Measurements from ENCODE around the gene CCDC138. TPM values are rescaled to one million over a fixed set of nuclear protein-coding genes. Genes with fewer than 3 reads are reported as not detected.

Gene CCDC138
- total RNA-seq, 2 experiments from 2014 or later, result 14.3 to 15.3 TPM

DNA sequence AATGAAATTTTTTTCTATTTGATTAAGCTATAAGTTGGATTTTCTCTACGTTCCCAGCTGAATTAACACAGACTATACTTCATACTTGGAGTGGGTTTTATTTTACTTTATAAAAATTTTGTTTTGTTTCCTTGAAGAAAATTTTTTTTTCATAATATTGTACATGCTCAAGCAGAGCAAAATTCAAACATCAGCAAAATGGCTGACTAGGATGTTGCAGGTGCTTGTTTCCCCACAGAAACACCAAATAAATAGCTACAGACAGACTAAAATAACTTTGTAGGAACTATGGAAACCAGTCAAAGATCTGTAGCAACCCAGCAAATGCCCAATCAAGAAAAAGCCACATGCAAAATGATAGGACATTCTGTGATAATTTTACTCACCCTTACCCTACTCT lies 82.3 kb downstream of the CCDC138 start:
- ChIA-PET POLR2A (no interaction called here), CTCF (interaction anchor here (0.9 to 1.1 kb wide), 2 partner anchors 18 to 66 kb away, joined by 3 to 4 read pairs; no protein-coding TSS in a partner anchor)
- Mint-ChIP-seq H3K27me3 (no peaks in the 10 kb centered on the region), H3K4me3 (no peak overlapping the region), H3K36me3 (ENCODE audit: low read depth) (peaks cover 46% of the 10 kb centered on the region), H3K9me3 (ENCODE audit: low read depth) (peaks cover 18% of the 10 kb centered on the region), H3K27ac (no peak overlapping the region), H3K4me1 (no peaks in the 10 kb centered on the region)
- intact Hi-C loops (cut with DNase I, micrococcal nuclease), result no loop called here
- ATAC-seq, result no peak
- no peak for DNase-seq

DNA sequence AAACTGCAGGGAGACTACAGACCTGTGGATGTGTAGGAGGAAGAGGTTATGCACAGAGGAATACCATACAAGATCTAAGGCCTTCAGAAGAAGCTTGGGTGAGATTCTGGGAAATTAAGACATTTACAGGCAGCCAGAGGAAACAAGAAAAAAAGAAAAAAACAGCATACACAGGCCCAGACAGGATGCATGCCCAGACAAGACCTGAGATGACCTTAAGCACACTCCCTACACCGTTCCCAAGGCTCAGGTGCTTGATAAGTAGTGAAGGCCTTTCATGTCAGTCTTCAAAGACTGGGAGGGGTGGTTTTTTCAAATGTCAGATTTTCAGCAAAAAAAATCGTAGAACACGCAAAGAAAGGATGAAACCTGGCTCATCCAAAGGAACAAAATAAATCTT lies 83.0 kb downstream of the CCDC138 start:
- no peak overlapping the region for H3K27ac Mint-ChIP-seq
- no peak for DNase-seq
- POLR2A ChIA-PET, result no interaction called here
- ATAC-seq, result no peak
- peaks cover 48% of the 10 kb centered on the region for H3K36me3 Mint-ChIP-seq (ENCODE audit: low read depth)
- H3K4me1 Mint-ChIP-seq, result no peaks in the 10 kb centered on the region
- no peaks in the 10 kb centered on the region for H3K27me3 Mint-ChIP-seq
- peaks cover 18% of the 10 kb centered on the region for H3K9me3 Mint-ChIP-seq (ENCODE audit: low read depth)
- intact Hi-C loops (cut with DNase I, micrococcal nuclease), result no loop called here
- CTCF ChIA-PET, result no interaction called here
- H3K4me3 Mint-ChIP-seq, result no peak overlapping the region

- intact Hi-C loops (cut with DNase I, micrococcal nuclease), result no loop called here
- H3K36me3 Mint-ChIP-seq (ENCODE audit: low read depth), result peaks cover 48% of the 10 kb centered on the region
- H3K27me3 Mint-ChIP-seq, result no peaks in the 10 kb centered on the region
- no peak for DNase-seq
- no peak overlapping the region for H3K27ac Mint-ChIP-seq
- no peak for ATAC-seq
- no peak overlapping the region for H3K4me3 Mint-ChIP-seq
- H3K4me1 Mint-ChIP-seq, result no peaks in the 10 kb centered on the region
- ChIA-PET CTCF (no interaction called here), POLR2A (interaction anchor here (0.6 kb wide), 1 partner anchor 77 kb away, joined by 6 read pairs; no protein-coding TSS in a partner anchor)
- peaks cover 18% of the 10 kb centered on the region for H3K9me3 Mint-ChIP-seq (ENCODE audit: low read depth)
These were observed 83.6 kb downstream of the CCDC138 start for GRCh38 chr2:108870069-108870644.

DNA sequence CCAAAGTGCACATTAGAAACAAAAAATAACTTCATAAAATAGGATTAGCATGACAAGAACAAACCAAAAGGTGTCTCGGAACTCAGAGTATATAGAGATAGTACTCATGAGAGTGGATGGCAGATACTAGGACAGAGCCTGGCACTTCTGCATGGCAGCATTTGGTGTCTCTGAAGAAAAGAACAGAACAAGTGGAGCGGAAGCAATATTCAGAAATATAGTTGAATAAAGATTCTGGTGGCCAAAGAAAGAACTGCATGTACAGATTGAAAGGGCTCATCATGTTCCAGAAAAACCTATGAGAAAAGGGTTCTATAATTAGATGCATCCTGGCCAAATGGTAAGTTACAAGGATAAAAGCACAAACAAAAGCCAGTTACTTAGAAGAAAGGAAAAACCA lies 90.9 kb downstream of the CCDC138 start:
- H3K27me3 Mint-ChIP-seq, result no peaks in the 10 kb centered on the region
- no peak overlapping the region for H3K27ac Mint-ChIP-seq
- no peak for DNase-seq
- POLR2A ChIA-PET, result no interaction called here
- ATAC-seq, result no peak
- peaks cover 16% of the 10 kb centered on the region for H3K36me3 Mint-ChIP-seq (ENCODE audit: low read depth)
- intact Hi-C loops (cut with DNase I, micrococcal nuclease), result no loop called here
- H3K4me1 Mint-ChIP-seq, result no peaks in the 10 kb centered on the region
- H3K4me3 Mint-ChIP-seq, result no peak overlapping the region
- CTCF ChIA-PET, result no interaction called here
- H3K9me3 Mint-ChIP-seq (ENCODE audit: low read depth), result peaks cover 25% of the 10 kb centered on the region

DNA sequence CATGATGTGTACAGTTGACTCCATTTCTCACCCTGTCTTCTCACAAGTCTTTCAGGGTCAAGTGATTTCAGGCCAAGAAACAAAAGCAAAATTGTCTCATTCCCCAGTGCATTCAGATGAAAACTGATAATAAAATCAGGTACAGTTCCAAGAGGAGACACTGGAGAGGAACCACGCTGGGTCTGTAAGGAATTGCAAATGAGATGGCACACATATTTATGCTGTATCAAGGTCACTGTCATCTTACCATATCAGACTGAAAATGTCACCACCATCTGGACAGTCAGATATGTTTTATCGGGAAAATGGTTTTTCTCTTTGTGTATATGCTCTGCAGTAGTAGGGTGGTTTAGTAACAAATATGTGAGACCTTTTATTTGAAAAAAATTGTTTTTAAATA lies 91.7 kb downstream of the CCDC138 start:
- Mint-ChIP-seq H3K36me3 (ENCODE audit: low read depth) (peaks cover 16% of the 10 kb centered on the region), H3K4me1 (no peaks in the 10 kb centered on the region), H3K4me3 (no peak overlapping the region), H3K27me3 (no peaks in the 10 kb centered on the region), H3K9me3 (ENCODE audit: low read depth) (peaks cover 31% of the 10 kb centered on the region), H3K27ac (no peak overlapping the region)
- ATAC-seq (no peak), DNase-seq (no peak)
- POLR2A ChIA-PET, result no interaction called here
- intact Hi-C loops (cut with DNase I, micrococcal nuclease), result no loop called here
- CTCF ChIA-PET, result interaction anchor here (1.7 kb wide), 1 partner anchor 12 kb away, joined by 3 read pairs; no protein-coding TSS in a partner anchor

DNA sequence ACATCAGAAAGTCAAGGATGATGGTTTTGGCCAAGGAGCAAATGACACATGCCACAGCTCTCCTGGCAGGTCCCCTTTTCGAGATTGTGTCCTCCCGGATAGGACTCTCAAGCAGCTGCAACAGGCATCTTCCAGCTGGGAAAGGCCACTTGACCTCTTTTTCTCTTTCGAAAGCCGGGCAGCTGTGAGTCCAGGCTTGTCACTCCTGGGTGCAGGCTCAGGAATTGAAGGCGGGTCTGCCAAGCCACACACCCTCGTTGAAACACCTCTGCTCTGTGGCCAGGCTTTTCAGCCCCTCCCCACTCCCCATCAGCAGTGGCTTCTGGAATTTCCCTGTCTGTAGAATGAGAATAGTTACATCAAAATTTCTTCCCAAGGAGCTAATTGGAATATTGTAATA lies 98.0 kb downstream of the CCDC138 start:
- no peak for DNase-seq
- H3K4me1 Mint-ChIP-seq, result no peaks in the 10 kb centered on the region
- peaks cover 6% of the 10 kb centered on the region for H3K36me3 Mint-ChIP-seq (ENCODE audit: low read depth)
- H3K27me3 Mint-ChIP-seq, result no peaks in the 10 kb centered on the region
- ChIA-PET CTCF (no interaction called here), POLR2A (no interaction called here)
- H3K4me3 Mint-ChIP-seq, result no peak overlapping the region
- H3K9me3 Mint-ChIP-seq (ENCODE audit: low read depth), result peaks cover 56% of the 10 kb centered on the region
- no peak overlapping the region for H3K27ac Mint-ChIP-seq
- no peak for ATAC-seq
- intact Hi-C loops (cut with DNase I, micrococcal nuclease), result no loop called here

- no peaks in the 10 kb centered on the region for H3K27me3 Mint-ChIP-seq
- intact Hi-C loops (cut with DNase I, micrococcal nuclease), result no loop called here
- H3K27ac Mint-ChIP-seq, result no peak overlapping the region
- DNase-seq (no peak), ATAC-seq (no peak)
- peaks cover 42% of the 10 kb centered on the region for H3K36me3 Mint-ChIP-seq (ENCODE audit: low read depth)
- ChIA-PET POLR2A (no interaction called here), CTCF (no interaction called here)
- no peak overlapping the region for H3K4me3 Mint-ChIP-seq
- no peaks in the 10 kb centered on the region for H3K4me1 Mint-ChIP-seq
- H3K9me3 Mint-ChIP-seq (ENCODE audit: low read depth), result peaks cover 58% of the 10 kb centered on the region
These were observed 103.3 kb downstream of the CCDC138 start for GRCh38 chr2:108889907-108890306.

DNA sequence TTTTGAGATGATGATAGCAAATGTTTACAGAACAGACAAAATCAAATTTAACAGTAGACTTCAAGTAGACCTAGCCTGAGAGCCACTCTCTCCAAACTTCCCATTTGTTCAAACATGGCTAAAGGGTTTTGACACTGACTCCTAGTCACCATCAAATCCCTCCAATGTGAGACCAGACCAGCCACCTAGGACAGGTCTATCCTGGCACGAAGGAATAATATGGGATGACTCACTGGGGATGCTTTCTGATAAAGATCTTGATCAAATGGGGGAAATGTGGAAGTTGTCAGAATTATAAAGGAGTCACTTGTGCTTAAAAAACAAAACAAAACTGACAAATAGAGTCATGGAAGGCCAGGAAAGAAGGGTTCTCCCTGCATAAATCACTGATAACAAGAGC lies 106.7 kb downstream of the CCDC138 start:
- Mint-ChIP-seq H3K4me1 (peaks cover 3% of the 10 kb centered on the region), H3K27ac (no peak overlapping the region), H3K9me3 (ENCODE audit: low read depth) (peaks cover 40% of the 10 kb centered on the region), H3K36me3 (ENCODE audit: low read depth) (peaks cover 66% of the 10 kb centered on the region), H3K27me3 (no peaks in the 10 kb centered on the region), H3K4me3 (no peak overlapping the region)
- ATAC-seq, result no peak
- CTCF ChIA-PET, result no interaction called here
- POLR2A ChIA-PET, result no interaction called here
- intact Hi-C loops (cut with DNase I, micrococcal nuclease), result no loop called here
- no peak for DNase-seq

GRCh38 chr2:108894766-108895165 lies 108.2 kb downstream of the CCDC138 start:
- Mint-ChIP-seq H3K27me3 (no peaks in the 10 kb centered on the region), H3K9me3 (ENCODE audit: low read depth) (peaks cover 27% of the 10 kb centered on the region), H3K4me3 (no peak overlapping the region), H3K27ac (no peak overlapping the region), H3K36me3 (ENCODE audit: low read depth) (peaks cover 79% of the 10 kb centered on the region), H3K4me1 (peaks cover 12% of the 10 kb centered on the region)
- ATAC-seq, result no peak
- POLR2A ChIA-PET, result no interaction called here
- CTCF ChIA-PET, result interaction anchor here (0.9 kb wide), 1 partner anchor 33 kb away, joined by 3 read pairs; no protein-coding TSS in a partner anchor
- no peak for DNase-seq
- intact Hi-C loops (cut with DNase I, micrococcal nuclease), result no loop called here

DNA sequence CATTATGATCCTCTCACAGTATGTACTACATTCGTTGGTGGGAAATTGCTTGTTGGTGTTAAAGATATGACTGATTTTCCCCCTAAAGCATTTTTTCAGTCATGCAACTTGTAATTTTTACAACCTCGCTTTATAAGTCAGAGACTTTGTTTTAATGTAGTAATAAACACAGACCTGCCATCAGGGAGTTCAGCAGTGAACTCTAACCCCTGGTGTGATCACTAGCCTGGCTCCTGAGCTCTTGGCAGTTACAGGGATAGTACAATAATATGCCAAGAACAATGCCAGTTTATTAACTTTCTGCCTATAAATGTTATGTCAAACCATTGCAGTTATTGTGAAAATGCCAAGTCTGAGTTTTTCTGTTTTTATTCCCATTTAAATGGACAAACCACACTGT lies 108.6 kb downstream of the CCDC138 start:
- intact Hi-C loops (cut with DNase I, micrococcal nuclease), result no loop called here
- H3K4me3 Mint-ChIP-seq, result no peak overlapping the region
- peaks cover 82% of the 10 kb centered on the region for H3K36me3 Mint-ChIP-seq (ENCODE audit: low read depth)
- ChIA-PET CTCF (no interaction called here), POLR2A (no interaction called here)
- DNase-seq (no peak), ATAC-seq (no peak)
- H3K4me1 Mint-ChIP-seq, result peaks cover 12% of the 10 kb centered on the region
- H3K27me3 Mint-ChIP-seq, result no peaks in the 10 kb centered on the region
- peaks cover 25% of the 10 kb centered on the region for H3K9me3 Mint-ChIP-seq (ENCODE audit: low read depth)
- no peak overlapping the region for H3K27ac Mint-ChIP-seq

- ChIA-PET POLR2A (no interaction called here), CTCF (interaction anchor here (0.5 kb wide), 1 partner anchor 442 kb away, joined by 3 read pairs; no protein-coding TSS in a partner anchor)
- DNase-seq (no peak), ATAC-seq (no peak)
- peaks cover 12% of the 10 kb centered on the region for H3K4me1 Mint-ChIP-seq
- peaks cover 88% of the 10 kb centered on the region for H3K36me3 Mint-ChIP-seq (ENCODE audit: low read depth)
- H3K27me3 Mint-ChIP-seq, result no peaks in the 10 kb centered on the region
- H3K27ac Mint-ChIP-seq, result no peak overlapping the region
- intact Hi-C loops (cut with DNase I, micrococcal nuclease), result no loop called here
- H3K9me3 Mint-ChIP-seq (ENCODE audit: low read depth), result peaks cover 17% of the 10 kb centered on the region
- no peak overlapping the region for H3K4me3 Mint-ChIP-seq
These were observed 110.2 kb downstream of the CCDC138 start for GRCh38 chr2:108896741-108897140.

DNA sequence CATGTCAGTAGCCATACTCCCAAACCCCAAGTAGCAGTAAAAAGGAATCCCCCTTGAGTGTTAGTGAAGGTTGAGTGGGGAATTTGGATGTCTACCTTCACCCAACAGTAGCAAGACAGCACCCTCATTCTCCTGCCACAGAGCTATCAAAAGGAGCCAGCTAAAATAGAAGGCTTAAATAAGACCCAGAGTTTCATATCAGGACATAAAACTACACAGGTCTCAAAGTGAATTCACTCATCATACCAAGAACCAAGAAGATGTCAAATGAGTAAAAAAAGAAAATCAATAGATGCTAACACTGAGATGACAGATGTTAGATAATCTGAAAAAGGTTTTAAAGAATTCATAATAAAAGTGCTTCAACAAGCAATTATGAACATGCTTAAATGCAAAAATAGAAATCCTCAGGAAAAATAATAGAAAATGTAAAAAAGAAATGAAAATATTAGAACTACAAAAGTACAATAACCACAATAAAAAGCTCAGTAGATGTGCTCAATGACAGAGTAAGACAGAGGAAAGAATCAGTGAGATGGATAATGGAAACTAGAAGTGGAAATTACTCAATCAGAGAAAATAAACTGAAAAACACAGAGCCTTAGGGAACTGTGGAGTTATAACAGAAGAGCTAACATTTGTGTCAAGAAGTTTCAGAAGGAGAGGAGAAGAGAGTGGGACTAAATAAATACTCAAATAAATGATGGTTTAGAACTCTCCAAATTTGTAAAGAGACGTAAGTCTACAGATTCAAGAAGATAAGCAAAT lies 111.9 kb downstream of the CCDC138 start:
- Mint-ChIP-seq H3K4me3 (no peak overlapping the region), H3K4me1 (peaks cover 12% of the 10 kb centered on the region), H3K27ac (peak overlapping the region; percentile 15), H3K27me3 (no peaks in the 10 kb centered on the region), H3K9me3 (ENCODE audit: low read depth) (peaks cover 11% of the 10 kb centered on the region), H3K36me3 (ENCODE audit: low read depth) (peaks cover 83% of the 10 kb centered on the region)
- ATAC-seq (peak; percentile 81), DNase-seq (no peak)
- intact Hi-C loops (cut with DNase I, micrococcal nuclease), result no loop called here
- ChIA-PET POLR2A (no interaction called here), CTCF (no interaction called here)

Data from activated CD4-positive, alpha-beta T cell treated with anti-CD3 and anti-CD28 coated beads for 36 hours (primary cell).